ENCODE results near the gene PCDH9. TPM values are rescaled to one million over a fixed set of nuclear protein-coding genes. Genes with fewer than 3 reads are reported as not detected.

The PCDH9 gene
- total and polyA plus RNA-seq, 2 of the 4 experiments (the other 2 are of a cell fraction): 2.2 to 10.2 TPM

DNA sequence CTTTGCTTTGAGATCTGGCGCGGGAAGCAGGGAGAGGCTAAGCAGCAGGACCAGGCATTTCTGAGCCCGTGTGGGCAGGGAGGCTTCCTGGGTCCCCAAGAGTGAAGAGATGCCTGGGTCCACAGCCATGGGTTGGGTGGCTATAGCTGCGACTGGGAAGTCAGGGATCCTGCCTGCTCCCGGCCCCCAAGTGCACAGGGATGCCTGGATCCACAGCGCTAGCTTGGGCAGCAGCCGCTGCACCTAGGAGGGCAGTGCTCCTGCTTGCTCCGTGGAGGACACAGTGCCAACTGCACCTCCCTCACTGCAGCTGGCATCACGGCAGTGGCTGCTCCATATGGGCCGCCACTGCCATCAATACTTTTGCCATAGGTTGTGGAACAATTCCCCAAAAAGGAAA, 384.7 kb downstream of the PCDH9 start:
- no peak overlapping the region for H3K9ac ChIP-seq (ENCODE audit: low read depth, low read length)
- TF ChIP-seq, protein P1, sequence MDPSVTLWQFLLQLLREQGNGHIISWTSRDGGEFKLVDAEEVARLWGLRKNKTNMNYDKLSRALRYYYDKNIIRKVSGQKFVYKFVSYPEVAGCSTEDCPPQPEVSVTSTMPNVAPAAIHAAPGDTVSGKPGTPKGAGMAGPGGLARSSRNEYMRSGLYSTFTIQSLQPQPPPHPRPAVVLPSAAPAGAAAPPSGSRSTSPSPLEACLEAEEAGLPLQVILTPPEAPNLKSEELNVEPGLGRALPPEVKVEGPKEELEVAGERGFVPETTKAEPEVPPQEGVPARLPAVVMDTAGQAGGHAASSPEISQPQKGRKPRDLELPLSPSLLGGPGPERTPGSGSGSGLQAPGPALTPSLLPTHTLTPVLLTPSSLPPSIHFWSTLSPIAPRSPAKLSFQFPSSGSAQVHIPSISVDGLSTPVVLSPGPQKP (IDR thresholded peaks at IDR 0.05; ENCODE audit: borderline replicate concordance, low read depth, low read length): no peak
- TF ChIP-seq CTCF (conservative IDR thresholded peaks at IDR 0.05; ENCODE audit: low read depth, low read length): no peak
- TF ChIP-seq RFX5 (IDR thresholded peaks at IDR 0.05; ENCODE audit: low read depth, low read length): no peak
- TF ChIP-seq FOS (IDR thresholded peaks at IDR 0.05; ENCODE audit: low read depth, low read length): no peak
- TF ChIP-seq POLR2A (IDR thresholded peaks at IDR 0.05; ENCODE audit: low read depth, low read length): no peak
- TF ChIP-seq MXI1 (IDR thresholded peaks at IDR 0.05; ENCODE audit: borderline replicate concordance, low read depth, low read length): no peak
- TF ChIP-seq BHLHE40 (IDR thresholded peaks at IDR 0.05; ENCODE audit: low read depth, low read length): no peak
- TF ChIP-seq NFE2L2 (IDR thresholded peaks at IDR 0.05; ENCODE audit: low read depth, low read length): no peak
- no peak for TF ChIP-seq MAZ (IDR thresholded peaks at IDR 0.05; ENCODE audit: borderline replicate concordance, low read depth, low read length)
- no peak for TF ChIP-seq CHD1 (IDR thresholded peaks at IDR 0.05; ENCODE audit: low read depth, low read length)
- TF ChIP-seq CEBPB (IDR thresholded peaks at IDR 0.05; ENCODE audit: low read depth, low read length): no peak
- H3K4me1 ChIP-seq (ENCODE audit: control insufficient read depth, insufficient read depth, low read length): no peaks in the 10 kb centered on the region
- H2BK15ac ChIP-seq (ENCODE audit: low read depth, low read length): no peak overlapping the region
- H3K4ac ChIP-seq (ENCODE audit: low read depth, low read length): no peak overlapping the region
- dilution Hi-C loops (cut with HindIII; ENCODE audit: low sequenced_read_pairs, unreplicated experiment) (no loop called here), intact Hi-C loops (cut with micrococcal nuclease) (no loop called here), in situ Hi-C loops (cut with MboI; ENCODE audit: low sequenced_read_pairs) (no loop called here)
- H4K5ac ChIP-seq (ENCODE audit: low read depth, low read length): no peak overlapping the region
- no peak for ATAC-seq (ENCODE audit: low read depth)
- DNase-seq: no peak
- POLR2A ChIA-PET (ENCODE audit: unreplicated experiment): no interaction called here
- H3K18ac ChIP-seq (ENCODE audit: low read depth, low read length): no peak overlapping the region
- H3K27me3 ChIP-seq (ENCODE audit: control insufficient read depth, insufficient read depth, low read length): no peaks in the 10 kb centered on the region
- no peaks in the 10 kb centered on the region for H3K9me1 ChIP-seq (ENCODE audit: insufficient read depth, low read length)
- no peak overlapping the region for H2AK9ac ChIP-seq (replicated peaks; ENCODE audit: low read depth, low read length, poor library complexity)
- H3K9me3 ChIP-seq (ENCODE audit: control insufficient read depth, insufficient read depth, low read length): no peaks in the 10 kb centered on the region
- no peaks in the 10 kb centered on the region for H3K79me1 ChIP-seq (ENCODE audit: low read depth in 1 of 2, low read length in 2 of 2)
- H3K36me3 ChIP-seq (ENCODE audit: control insufficient read depth, insufficient read depth, low read length): no peaks in the 10 kb centered on the region
- H4K8ac ChIP-seq (ENCODE audit: low read depth in 2 of 2, low read length in 2 of 2): no peak overlapping the region
- no peak overlapping the region for H4K91ac ChIP-seq (ENCODE audit: insufficient read depth, low read depth, low read length)
- H3K4me2 ChIP-seq (ENCODE audit: low read depth, low read length): no peak overlapping the region
- H2BK5ac ChIP-seq (ENCODE audit: low read depth, low read length, poor library complexity, severe bottlenecking): no peak overlapping the region
- H3K56ac ChIP-seq (ENCODE audit: extremely low read depth, insufficient read depth, low read length): no peak overlapping the region
- 95% methylated on average over 4 of the region's 10 CpGs; no CpG with 5 or more reads in 1 of the 2 experiments for WGBS, 2 experiments (ENCODE audit: extremely low coverage in 2 of 2, insufficient read length in 1 of 2)
- no peak overlapping the region for H2BK20ac ChIP-seq (ENCODE audit: low read depth, low read length)
- no peak overlapping the region for H3K4me3 ChIP-seq (ENCODE audit: insufficient read depth, low read depth, low read length)
- BruUV-seq (replicated peaks): no TSS peak
- CTCF ChIA-PET: no interaction called here
- H4K20me1 ChIP-seq (ENCODE audit: insufficient read depth, low read length): no peaks in the 10 kb centered on the region
- H2BK120ac ChIP-seq (ENCODE audit: low read depth, low read length): no peak overlapping the region
- H2AK5ac ChIP-seq (ENCODE audit: low read depth, low read length): no peak overlapping the region
- H3K27ac ChIP-seq (ENCODE audit: insufficient read depth, low read length): no peak overlapping the region
- H3K14ac ChIP-seq (replicated peaks; ENCODE audit: low read depth, low read length): no peak overlapping the region
- H3K23ac ChIP-seq (ENCODE audit: low read depth, low read length): no peak overlapping the region
- H2AFZ ChIP-seq (replicated peaks; ENCODE audit: low read length, poor library complexity): no peak overlapping the region

Measured in IMR-90 (cell line).